T-cell (primary cell): Measurements from ENCODE around the gene PPP2R5C. TPM values are rescaled to one million over a fixed set of nuclear protein-coding genes. Genes with fewer than 3 reads are reported as not detected.
"Not testable (repeated sequence)": the region's sequence is repeated elsewhere in the genome, so short reads cannot be mapped to it uniquely, and the experiment has no call there.

Source experiments
- ATAC-seq, 4 experiments: fragments of 200-7000 bp in 3 of 4; fragments of 150-1000 bp in 1 of 4; cut with Tn5 transposase; replicated peaks in 1 of 4; 1 replicate in 3 of 4; 2 replicates in 1 of 4; pipeline ENCODE4 v1.10.0; 2021; ENCODE audit warnings: moderate library complexity in 3 of 4, mild to moderate bottlenecking in 2 of 4, moderate number of reproducible peaks in 1 of 4
- CTCF ChIA-PET, 2 donors: fragments of 300-600 bp; sonication (Branson Sonifier 250); formaldehyde crosslinking; loops; one replicate each; lab custom pipeline; 2022; ENCODE audit warnings: antibody characterized with exemption in 2 of 2; lab: Charles Lee
- POLR2A ChIA-PET, 2 donors: fragments of 300-600 bp; sonication (Branson Sonifier 250); formaldehyde crosslinking; loops; one replicate each; lab custom pipeline; 2022; ENCODE audit warnings: antibody characterized with exemption in 2 of 2; lab: Charles Lee
- DNase-seq, 35 experiments: peaks; one replicate each; pipeline versions ENCODE4 v3.0.0 to v3.0.0-alpha.2; 2013 to 2023
- H3K27ac ChIP-seq: one replicate; pipeline ENCODE4 v1.5.1; 2013; ENCODE audit warnings: low read length
- H3K27me3 ChIP-seq, 2 experiments: replicated peaks in 1 of 2; 1 replicate in 1 of 2; 2 replicates in 1 of 2; pipeline versions ENCODE4 v1.6.1 to v1.7.0; 2013; ENCODE audit warnings: low read length in 1 of 2, mixed read lengths in 1 of 2; ENCODE audit not compliant: control insufficient read depth in 2 of 2, insufficient read depth in 2 of 2; ENCODE audit errors: extremely low read depth in 1 of 2
- H3K36me3 ChIP-seq, 2 donors: 1 replicate in 1 of 2; 2 replicates in 1 of 2; pipeline versions ENCODE4 v1.6.1 to v1.7.0; 2013; ENCODE audit warnings: low read length in 1 of 2; ENCODE audit not compliant: control insufficient read depth in 2 of 2, insufficient read depth in 1 of 2; ENCODE audit errors: extremely low read depth in 1 of 2
- H3K4me1 ChIP-seq, 2 experiments: 1 replicate in 1 of 2; 2 replicates in 1 of 2; pipeline versions ENCODE4 v1.6.1 to v1.7.0; 2013; ENCODE audit warnings: low read length in 2 of 2, mixed read lengths in 1 of 2; ENCODE audit not compliant: insufficient read depth in 2 of 2, control insufficient read depth in 1 of 2; ENCODE audit errors: extremely low read depth in 1 of 2
- H3K4me3 ChIP-seq, 2 donors: 1 replicate in 1 of 2; 2 replicates in 1 of 2; pipeline versions ENCODE4 v1.5.1 to v1.7.0; 2013; ENCODE audit warnings: mild to moderate bottlenecking in 2 of 2, low read length in 1 of 2, moderate library complexity in 1 of 2; ENCODE audit not compliant: control insufficient read depth in 1 of 2; ENCODE audit errors: extremely low read depth in 1 of 2
- H3K9me3 ChIP-seq: 2 replicates; pipeline ENCODE4 v1.7.0; 2013
- H3K27ac Mint-ChIP-seq, 2 donors: one replicate each; pipeline ENCODE4 v1.8.0; 2020 to 2021; ENCODE audit warnings: mild to moderate bottlenecking in 2 of 2, mixed read lengths in 2 of 2
- H3K27me3 Mint-ChIP-seq, 2 donors: one replicate each; pipeline ENCODE4 v1.8.0; 2021 to 2022; ENCODE audit warnings: mixed read lengths in 2 of 2
- H3K36me3 Mint-ChIP-seq: one replicate; pipeline ENCODE4 v1.8.0; 2021; ENCODE audit warnings: mixed read lengths
- H3K4me1 Mint-ChIP-seq, 3 donors: one replicate each; pipeline ENCODE4 v1.8.0; 2020 to 2022; ENCODE audit warnings: mixed read lengths in 3 of 3, mild to moderate bottlenecking in 1 of 3
- H3K4me3 Mint-ChIP-seq, 3 donors: one replicate each; pipeline ENCODE4 v1.8.0; 2020 to 2022; ENCODE audit warnings: mild to moderate bottlenecking in 3 of 3, mixed read lengths in 3 of 3, moderate library complexity in 3 of 3
- H3K9me3 Mint-ChIP-seq, 3 donors: one replicate each; pipeline ENCODE4 v1.8.0; 2020 to 2022; ENCODE audit warnings: mixed read lengths in 3 of 3
- WGBS: methylation state at CpG from one replicate; pipeline ENCODE4 v1.1.5; 2013; ENCODE audit warnings: missing lambda C conversion rate; ENCODE audit not compliant: insufficient coverage; 5-methylcytosine and 5-hydroxymethylcytosine counted together
- total RNA-seq, 35 experiments: library from RNA in 6 of 35; stranded (reverse) in 6 of 35; fragments of 120-200 nt in 1 of 35; gene quantifications; one replicate each; pipeline versions ENCODE4 v1.2.1 to v1.2.4 and lab custom pipeline; 2013 to 2026

PPP2R5C gene
- total RNA-seq, 5 donors from 2014 or later (not counting 1 experiment from before 2014, with no cell fraction given): 435 to 627 (median 489) TPM

- DNase-seq (no peak), ATAC-seq (no peak)
- H3K4me3 ChIP-seq: no peak overlapping the region
- Mint-ChIP-seq H3K36me3 (peaks cover 15% of the 10 kb centered on the region), H3K4me3 (no peak overlapping the region), H3K27ac (peak overlapping the region in 1 of 2 donors; percentile 24), H3K27me3 (no peaks in the 10 kb centered on the region), H3K9me3 (peaks cover 0 to 11% (median 11%) of the 10 kb centered on the region in 3 donors), H3K4me1 (peaks cover 10 to 15% (median 11%) of the 10 kb centered on the region in 3 donors)
- H3K27me3 ChIP-seq: no peaks in the 10 kb centered on the region
- ChIA-PET POLR2A (interaction anchor here in 1 of 2 donors (0.7 kb wide), 1 partner anchor 17 kb away, joined by 4 read pairs; no protein-coding TSS in a partner anchor), CTCF (no interaction called here)
- no peaks in the 10 kb centered on the region for H3K9me3 ChIP-seq
- H3K4me1 ChIP-seq: peaks cover 0 to 3% of the 10 kb centered on the region in 2 experiments
- 40% methylated on average over 2 of the region's 8 CpGs for WGBS
- H3K36me3 ChIP-seq: no peaks in the 10 kb centered on the region
- H3K27ac ChIP-seq: no peak overlapping the region
These were observed 21.9 kb upstream of the PPP2R5C start for GRCh38 chr14:101739446-101740141.

- H3K9me3 Mint-ChIP-seq: peaks cover 0 to 11% (median 11%) of the 10 kb centered on the region in 3 donors
- no peak for ATAC-seq
- no peaks in the 10 kb centered on the region for H3K27me3 ChIP-seq
- no peak overlapping the region for H3K27ac ChIP-seq
- H3K9me3 ChIP-seq: no peaks in the 10 kb centered on the region
- CTCF ChIA-PET: no interaction called here
- peaks cover 0 to 3% of the 10 kb centered on the region in 2 experiments for H3K4me1 ChIP-seq
- H3K4me3 ChIP-seq: no peak overlapping the region
- H3K4me3 Mint-ChIP-seq: no peak overlapping the region
- no peaks in the 10 kb centered on the region for H3K27me3 Mint-ChIP-seq
- peaks cover 15% of the 10 kb centered on the region for H3K36me3 Mint-ChIP-seq
- DNase-seq: no peak
- peaks cover 10 to 15% (median 10%) of the 10 kb centered on the region in 3 donors for H3K4me1 Mint-ChIP-seq
- WGBS: 84% methylated on average over 3 of the region's 3 CpGs
- no peaks in the 10 kb centered on the region for H3K36me3 ChIP-seq
- H3K27ac Mint-ChIP-seq: no peak overlapping the region
- POLR2A ChIA-PET: no interaction called here
These were observed 20.5 kb upstream of the PPP2R5C start for GRCh38 chr14:101740981-101741380.

- Histone ChIP-seq H3K27ac (no peak overlapping the region), H3K4me3 (no peak overlapping the region), H3K4me1 (no peaks in the 10 kb centered on the region), H3K27me3 (no peaks in the 10 kb centered on the region), H3K36me3 (no peaks in the 10 kb centered on the region), H3K9me3 (no peaks in the 10 kb centered on the region)
- ChIA-PET CTCF (no interaction called here), POLR2A (no interaction called here)
- peaks cover 0 to 11% (median 11%) of the 10 kb centered on the region in 3 donors for H3K9me3 Mint-ChIP-seq
- no peak for DNase-seq
- H3K27ac Mint-ChIP-seq: no peak overlapping the region
- H3K27me3 Mint-ChIP-seq: no peaks in the 10 kb centered on the region
- H3K36me3 Mint-ChIP-seq: peaks cover 15% of the 10 kb centered on the region
- H3K4me1 Mint-ChIP-seq: peaks cover 0 to 6% (median 4%) of the 10 kb centered on the region in 3 donors
- H3K4me3 Mint-ChIP-seq: no peak overlapping the region
- ATAC-seq: no peak
- 91% methylated on average over 6 of the region's 6 CpGs for WGBS
These were observed 17.8 kb upstream of the PPP2R5C start for GRCh38 chr14:101743701-101744100.

GRCh38 chr14:101744382-101744781 is 17.1 kb upstream of the PPP2R5C start:
- CTCF ChIA-PET, H3K9me3 ChIP-seq, H3K27ac ChIP-seq, POLR2A ChIA-PET, H3K4me1 Mint-ChIP-seq, H3K27me3 Mint-ChIP-seq, H3K4me1 ChIP-seq, H3K36me3 ChIP-seq, H3K27me3 ChIP-seq, H3K4me3 Mint-ChIP-seq, H3K27ac Mint-ChIP-seq, DNase-seq, H3K4me3 ChIP-seq, ATAC-seq: not testable (repeated sequence)
- no CpG with 5 or more reads among the region's 6 CpGs for WGBS
- peaks cover 0 to 11% (median 11%) of the 10 kb centered on the region in 3 donors for H3K9me3 Mint-ChIP-seq
- H3K36me3 Mint-ChIP-seq: peaks cover 15% of the 10 kb centered on the region

- H3K27ac Mint-ChIP-seq, H3K4me1 Mint-ChIP-seq, POLR2A ChIA-PET, DNase-seq, ATAC-seq, H3K27ac ChIP-seq, H3K36me3 Mint-ChIP-seq, CTCF ChIA-PET, H3K4me1 ChIP-seq, H3K27me3 ChIP-seq, H3K36me3 ChIP-seq, H3K9me3 ChIP-seq, H3K4me3 ChIP-seq, H3K9me3 Mint-ChIP-seq, H3K4me3 Mint-ChIP-seq: not testable (repeated sequence)
- 31% methylated on average over 2 of the region's 5 CpGs for WGBS
- H3K27me3 Mint-ChIP-seq: peaks cover 9 to 16% of the 10 kb centered on the region in 2 donors
These were observed 11.8 kb upstream of the PPP2R5C start for GRCh38 chr14:101749756-101750155.

GRCh38 chr14:101754893-101755292 is 6.6 kb upstream of the PPP2R5C start:
- H3K36me3 Mint-ChIP-seq: peaks cover 3% of the 10 kb centered on the region
- peaks cover 3 to 10% (median 4%) of the 10 kb centered on the region in 3 donors for H3K4me1 Mint-ChIP-seq
- no peaks in the 10 kb centered on the region for H3K36me3 ChIP-seq
- H3K27ac Mint-ChIP-seq: no peak overlapping the region
- CTCF ChIA-PET: no interaction called here
- peaks cover 12 to 16% of the 10 kb centered on the region in 2 donors for H3K27me3 Mint-ChIP-seq
- peaks cover 0 to 9% (median 0%) of the 10 kb centered on the region in 3 donors for H3K9me3 Mint-ChIP-seq
- peaks cover 4 to 6% of the 10 kb centered on the region in 2 experiments for H3K27me3 ChIP-seq
- POLR2A ChIA-PET: no interaction called here
- H3K4me3 ChIP-seq: no peak overlapping the region
- WGBS: no CpG with 5 or more reads among the region's 4 CpGs
- peaks cover under 1 to 3% of the 10 kb centered on the region in 2 experiments for H3K4me1 ChIP-seq
- H3K4me3 Mint-ChIP-seq: no peak overlapping the region
- H3K27ac ChIP-seq: no peak overlapping the region
- peaks cover 2% of the 10 kb centered on the region for H3K9me3 ChIP-seq
- ATAC-seq (no peak), DNase-seq (no peak)
